IMR-90 (cell line): Measurements from ENCODE around the gene RUNX1. TPM values are rescaled to one million over a fixed set of nuclear protein-coding genes. Genes with fewer than 3 reads are reported as not detected.
A peak's percentile ranks its signal among the peaks of the same experiment; 100 is the strongest.

ENCODE experiments used
- ATAC-seq: fragments of 200-7000 bp; cut with Tn5 transposase; 2 replicates; pipeline ENCODE4 v1.9.1; 2020; ENCODE audit warnings: low read depth, mild to moderate bottlenecking, moderate library complexity
- BruUV-seq: library from RNA; stranded (reverse); fragments of 400-500 nt; replicated peaks from 2 replicates; lab custom pipeline; 2021; lab: Mats Ljungman, UMichigan
- CTCF ChIA-PET: fragments of 300-600 bp; formaldehyde crosslinking; extraction: SDS; loops from one replicate; lab custom pipeline; 2021; ENCODE audit warnings: antibody characterized with exemption; lab: Yijun Ruan, JAX
- POLR2A ChIA-PET: fragments of 300-600 bp; sonication (Branson Sonifier 250); formaldehyde crosslinking; loops from one replicate; lab custom pipeline; 2022; ENCODE audit warnings: antibody characterized with exemption; ENCODE audit not compliant: unreplicated experiment; lab: Charles Lee
- DNase-seq: peaks from one replicate; pipeline ENCODE4 v3.0.0; 2013
- H2AFZ ChIP-seq: replicated peaks from 2 replicates; pipeline ENCODE3; 2013; ENCODE audit warnings: low read length, mild to moderate bottlenecking; ENCODE audit not compliant: poor library complexity
- H2AK5ac ChIP-seq: 2 replicates; pipeline ENCODE4 v1.6.1; 2013; ENCODE audit warnings: low read depth, low read length, inconsistent platforms
- H2AK9ac ChIP-seq: replicated peaks from 2 replicates; pipeline ENCODE3; 2013; ENCODE audit warnings: mild to moderate bottlenecking, low read depth, low read length, moderate library complexity; ENCODE audit not compliant: poor library complexity
- H2BK120ac ChIP-seq: 2 replicates; pipeline ENCODE4 v1.6.1; 2013; ENCODE audit warnings: low read depth, low read length, inconsistent platforms
- H2BK15ac ChIP-seq: 3 replicates; pipeline ENCODE4 v1.6.1; 2013; ENCODE audit warnings: low read depth, low read length, inconsistent platforms
- H2BK20ac ChIP-seq: 2 replicates; pipeline ENCODE4 v1.6.1; 2013; ENCODE audit warnings: low read depth, mild to moderate bottlenecking, inconsistent platforms, low read length, moderate library complexity
- H2BK5ac ChIP-seq: 2 replicates; pipeline ENCODE4 v1.6.1; 2013; ENCODE audit warnings: mild to moderate bottlenecking, low read depth, low read length, inconsistent platforms; ENCODE audit not compliant: poor library complexity, severe bottlenecking
- H3K14ac ChIP-seq: replicated peaks from 2 replicates; pipeline ENCODE4 v1.6.1; 2013; ENCODE audit warnings: low read depth, low read length, inconsistent platforms
- H3K18ac ChIP-seq: 2 replicates; pipeline ENCODE4 v1.6.1; 2013; ENCODE audit warnings: low read depth, low read length, control low read depth
- H3K23ac ChIP-seq: 2 replicates; pipeline ENCODE4 v1.6.1; 2013; ENCODE audit warnings: low read depth, low read length, inconsistent platforms
- H3K27ac ChIP-seq: 2 replicates; pipeline ENCODE4 v1.5.1; 2013; ENCODE audit warnings: mild to moderate bottlenecking, control low read depth, low read length; ENCODE audit not compliant: insufficient read depth
- H3K27me3 ChIP-seq: 2 replicates; pipeline ENCODE4 v1.6.1; 2013; ENCODE audit warnings: low read length; ENCODE audit not compliant: control insufficient read depth, insufficient read depth
- H3K36me3 ChIP-seq: 2 replicates; pipeline ENCODE4 v1.6.1; 2013; ENCODE audit warnings: low read length, mixed read lengths; ENCODE audit not compliant: control insufficient read depth, insufficient read depth
- H3K4ac ChIP-seq: 2 replicates; pipeline ENCODE4 v1.6.1; 2013; ENCODE audit warnings: low read depth, low read length, inconsistent platforms
- H3K4me1 ChIP-seq: 2 replicates; pipeline ENCODE4 v1.6.1; 2013; ENCODE audit warnings: low read length, mixed read lengths; ENCODE audit not compliant: control insufficient read depth, insufficient read depth
- H3K4me2 ChIP-seq: 2 replicates; pipeline ENCODE4 v1.6.1; 2013; ENCODE audit warnings: low read depth, mild to moderate bottlenecking, control low read depth, low read length, moderate library complexity
- H3K4me3 ChIP-seq: 2 replicates; pipeline ENCODE4 v1.5.1; 2013; ENCODE audit warnings: low read depth, mild to moderate bottlenecking, control low read depth, low read length, moderate library complexity; ENCODE audit not compliant: insufficient read depth
- H3K56ac ChIP-seq: 2 replicates; pipeline ENCODE4 v1.6.1; 2013; ENCODE audit warnings: low read length, inconsistent platforms; ENCODE audit not compliant: insufficient read depth; ENCODE audit errors: extremely low read depth
- H3K79me1 ChIP-seq, 2 experiments: 2 replicates each; pipeline ENCODE4 v1.6.1; 2013; ENCODE audit warnings: low read length in 2 of 2, inconsistent platforms in 1 of 2, low read depth in 1 of 2
- H3K9ac ChIP-seq: 2 replicates; pipeline ENCODE4 v1.6.1; 2013; ENCODE audit warnings: low read depth, low read length, control low read depth
- H3K9me1 ChIP-seq: 2 replicates; pipeline ENCODE4 v1.6.1; 2013; ENCODE audit warnings: low read length, inconsistent platforms; ENCODE audit not compliant: insufficient read depth
- H3K9me3 ChIP-seq: 2 replicates; pipeline ENCODE4 v1.6.1; 2013; ENCODE audit warnings: low read length; ENCODE audit not compliant: control insufficient read depth, insufficient read depth
- H4K20me1 ChIP-seq: 2 replicates; pipeline ENCODE4 v1.6.1; 2013; ENCODE audit warnings: low read length, inconsistent platforms; ENCODE audit not compliant: insufficient read depth
- H4K5ac ChIP-seq: 2 replicates; pipeline ENCODE4 v1.6.1; 2013; ENCODE audit warnings: mild to moderate bottlenecking, low read depth, low read length, control low read depth
- H4K8ac ChIP-seq, 2 experiments: 2 replicates each; pipeline ENCODE4 v1.6.1; 2013; ENCODE audit warnings: low read depth in 2 of 2, low read length in 2 of 2, control low read depth in 1 of 2, inconsistent platforms in 1 of 2
- H4K91ac ChIP-seq: 2 replicates; pipeline ENCODE4 v1.6.1; 2013; ENCODE audit warnings: low read depth, low read length, inconsistent platforms; ENCODE audit not compliant: insufficient read depth
- BHLHE40 ChIP-seq: fragments of 150-350 bp; IDR thresholded peaks from 2 replicates; pipeline ENCODE4 v1.6.1; 2016; ENCODE audit warnings: mild to moderate bottlenecking, low read depth, low read length
- CEBPB ChIP-seq: IDR thresholded peaks from 2 replicates; pipeline ENCODE4 v1.6.1; 2012; ENCODE audit warnings: low read depth, low read length, improper control_type of control experiment
- POLR2A ChIP-seq: IDR thresholded peaks from 2 replicates; pipeline ENCODE4 v1.6.1; 2012; ENCODE audit warnings: mild to moderate bottlenecking, low read depth, low read length
- RCOR1 ChIP-seq: IDR thresholded peaks from 2 replicates; pipeline ENCODE4 v1.6.1; 2012; ENCODE audit warnings: mild to moderate bottlenecking, low read length, improper control_type of control experiment; ENCODE audit not compliant: insufficient replicate concordance
- WGBS, 2 experiments: methylation state at CpG; one replicate each; pipeline versions ENCODE4 v1.1.5 to v1.1.7; 2013; ENCODE audit warnings: missing lambda C conversion rate in 2 of 2; ENCODE audit not compliant: insufficient read length in 1 of 2; ENCODE audit errors: extremely low coverage in 2 of 2; 5-methylcytosine and 5-hydroxymethylcytosine counted together
- dilution Hi-C: fragments of 300-500 bp; cut with HindIII; formaldehyde crosslinking; loops from one replicate; pipeline ENCODE4 v1.14.3; 2018; ENCODE audit warnings: low sequenced_read_pairs; ENCODE audit not compliant: unreplicated experiment
- in situ Hi-C: fragments of 300-500 bp; cut with MboI; formaldehyde crosslinking; loops from 3 replicates; pipeline ENCODE4 v1.14.3; 2019; ENCODE audit warnings: low sequenced_read_pairs, inconsistent platforms, mixed read lengths
- intact Hi-C: fragments of 100-400 bp; cut with micrococcal nuclease; formaldehyde crosslinking; loops from 2 replicates; pipeline ENCODE4 v1.10.0; 2022
- polyA plus RNA-seq, 3 experiments: library from polyadenylated mRNA; depleted of rRNA; stranded (reverse); fragments of >200 nt; gene quantifications; 2 replicates each; pipeline ENCODE4 v1.2.3, GENCODE V29; 2012; ENCODE audit warnings: low replicate concordance in 1 of 3
- total RNA-seq: library from RNA; depleted of rRNA; stranded (reverse); fragments of >200 nt; gene quantifications from 2 replicates; pipeline ENCODE4 v1.2.3, GENCODE V29; 2012

The RUNX1 gene
- total and polyA plus RNA-seq, 2 of the 4 experiments (the other 2 are of a cell fraction) = 34.5 to 56.5 TPM

- Histone ChIP-seq H3K27ac (no peak overlapping the region), H4K8ac (no peak overlapping the region; a peak in 1 of 4 replicates), H2AFZ (no peak overlapping the region), H2BK15ac (no peak overlapping the region), H3K27me3 (no peaks in the 10 kb centered on the region), H3K18ac (no peak overlapping the region), H3K9me1 (peaks cover 55% of the 10 kb centered on the region), H3K23ac (peak overlapping the region; percentile 55; the same call in 1 of the 2 replicates), H2BK20ac (no peak overlapping the region), H3K56ac (no peak overlapping the region), H3K4me1 (peaks cover 17% of the 10 kb centered on the region), H4K5ac (no peak overlapping the region), H3K9ac (no peak overlapping the region), H4K20me1 (peaks cover 95% of the 10 kb centered on the region), H3K14ac (no peak overlapping the region), H2BK120ac (no peak overlapping the region), H3K36me3 (peaks cover 71% of the 10 kb centered on the region), H3K9me3 (no peaks in the 10 kb centered on the region), H3K4ac (no peak overlapping the region), H3K79me1 (peaks cover 46 to 93% of the 10 kb centered on the region in 2 experiments), H2BK5ac (peak overlapping the region; percentile 28), H2AK5ac (no peak overlapping the region; the same call in 1 of the 2 replicates), H3K4me3 (no peak overlapping the region), H4K91ac (no peak overlapping the region), H2AK9ac (no peak overlapping the region), H3K4me2 (no peak overlapping the region)
- POLR2A ChIA-PET = interaction anchor here (0.6 kb wide), 1 partner anchor 18 kb away, joined by 5 read pairs; no protein-coding TSS in a partner anchor
- intact Hi-C loops (loop anchor here (5.0 kb wide), 1 partner anchor 57 kb away; no protein-coding TSS in a partner anchor), in situ Hi-C loops (no loop called here), dilution Hi-C loops (no loop called here)
- TF ChIP-seq RCOR1 = no peak
- TF ChIP-seq CEBPB = no peak
- TF ChIP-seq POLR2A = 0 out of 2 replicates have a peak, but pooled peaks have one; percentile 29
- TF ChIP-seq BHLHE40 = no peak
- CTCF ChIA-PET = no interaction called here
- DNase-seq = no peak
- WGBS, 2 experiments = 86% methylated on average over 3 of the region's 8 CpGs; no CpG with 5 or more reads in 1 of the 2 experiments
- no TSS peak for BruUV-seq
- ATAC-seq = no peak
Measured at GRCh38 chr21:34864370-34865149, 184.5 kb downstream of the RUNX1 start.
